Liver (tissue), 3 donors: ENCODE data around the gene TTC36.

ENCODE experiments used
- ATF3 ChIP-seq: IDR thresholded peaks from 2 replicates; pipeline ENCODE4 v1.6.1; 2016; ENCODE audit warnings: antibody characterized with exemption
- EGR1 ChIP-seq, 2 donors: IDR thresholded peaks; 2 replicates each; pipeline ENCODE4 v1.6.1; 2016 to 2018; ENCODE audit warnings: antibody characterized with exemption in 2 of 2, low read depth in 2 of 2
- FOXA1 ChIP-seq: IDR thresholded peaks from 2 replicates; pipeline ENCODE4 v1.6.1; 2016; ENCODE audit warnings: antibody characterized with exemption
- GABPA ChIP-seq, 2 donors: IDR thresholded peaks in 1 of 2; conservative IDR thresholded peaks in 1 of 2; 2 replicates each; pipeline ENCODE4 v1.6.1; 2016; ENCODE audit warnings: antibody characterized with exemption in 2 of 2, mild to moderate bottlenecking in 1 of 2, moderate library complexity in 1 of 2
- JUND ChIP-seq, 2 donors: IDR thresholded peaks; 2 replicates each; pipeline ENCODE4 v1.6.1; 2016; ENCODE audit warnings: antibody characterized with exemption in 2 of 2
- RAD21 ChIP-seq, 2 donors: IDR thresholded peaks; 2 replicates each; pipeline ENCODE4 v1.6.1; 2016; ENCODE audit warnings: antibody characterized with exemption in 2 of 2, mild to moderate bottlenecking in 2 of 2
- REST ChIP-seq: IDR thresholded peaks from 2 replicates; pipeline ENCODE4 v1.6.1; 2016; ENCODE audit warnings: antibody characterized with exemption, mild to moderate bottlenecking
- SP1 ChIP-seq: IDR thresholded peaks from 2 replicates; pipeline ENCODE4 v1.6.1; 2018; ENCODE audit warnings: antibody characterized with exemption, mild to moderate bottlenecking
- TAF1 ChIP-seq: conservative IDR thresholded peaks from 2 replicates; pipeline ENCODE4 v1.6.1; 2016; ENCODE audit warnings: antibody characterized with exemption, mild to moderate bottlenecking
- YY1 ChIP-seq: IDR thresholded peaks from 2 replicates; pipeline ENCODE4 v1.6.1; 2016; ENCODE audit warnings: antibody characterized with exemption, mild to moderate bottlenecking
- ZBTB33 ChIP-seq: IDR thresholded peaks from 2 replicates; pipeline ENCODE4 v1.6.1; 2016; ENCODE audit warnings: antibody characterized with exemption
- TF ChIP-seq, protein P1 (sequence below): fragments of 150-350 bp; IDR thresholded peaks from 2 replicates; pipeline ENCODE4 v1.5.1; 2017; ENCODE audit warnings: improper control_type of control experiment, low read depth, low read length; ENCODE audit not compliant: missing input control
- donor health status: healthy.
- donor health status: healthy.

DNA sequence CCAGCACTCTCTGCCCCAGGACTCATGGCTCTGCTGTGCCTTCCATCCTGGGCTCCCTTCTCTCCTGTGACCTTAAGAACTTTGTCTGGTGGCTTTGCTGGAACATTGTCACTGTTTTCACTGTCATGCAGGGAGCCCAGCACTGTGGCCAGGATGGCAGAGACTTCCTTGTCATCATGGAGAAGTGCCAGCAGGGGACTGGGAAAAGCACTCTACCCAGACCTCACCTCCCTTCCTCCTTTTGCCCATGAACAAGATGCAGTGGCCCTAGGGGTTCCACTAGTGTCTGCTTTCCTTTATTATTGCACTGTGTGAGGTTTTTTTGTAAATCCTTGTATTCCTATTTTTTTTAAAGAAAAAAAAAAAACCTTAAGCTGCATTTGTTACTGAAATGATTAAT is 2.9 kb upstream of the TTC36 start:
- TF ChIP-seq, protein P1, sequence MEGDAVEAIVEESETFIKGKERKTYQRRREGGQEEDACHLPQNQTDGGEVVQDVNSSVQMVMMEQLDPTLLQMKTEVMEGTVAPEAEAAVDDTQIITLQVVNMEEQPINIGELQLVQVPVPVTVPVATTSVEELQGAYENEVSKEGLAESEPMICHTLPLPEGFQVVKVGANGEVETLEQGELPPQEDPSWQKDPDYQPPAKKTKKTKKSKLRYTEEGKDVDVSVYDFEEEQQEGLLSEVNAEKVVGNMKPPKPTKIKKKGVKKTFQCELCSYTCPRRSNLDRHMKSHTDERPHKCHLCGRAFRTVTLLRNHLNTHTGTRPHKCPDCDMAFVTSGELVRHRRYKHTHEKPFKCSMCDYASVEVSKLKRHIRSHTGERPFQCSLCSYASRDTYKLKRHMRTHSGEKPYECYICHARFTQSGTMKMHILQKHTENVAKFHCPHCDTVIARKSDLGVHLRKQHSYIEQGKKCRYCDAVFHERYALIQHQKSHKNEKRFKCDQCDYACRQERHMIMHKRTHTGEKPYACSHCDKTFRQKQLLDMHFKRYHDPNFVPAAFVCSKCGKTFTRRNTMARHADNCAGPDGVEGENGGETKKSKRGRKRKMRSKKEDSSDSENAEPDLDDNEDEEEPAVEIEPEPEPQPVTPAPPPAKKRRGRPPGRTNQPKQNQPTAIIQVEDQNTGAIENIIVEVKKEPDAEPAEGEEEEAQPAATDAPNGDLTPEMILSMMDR = peak; percentile 6
- TF ChIP-seq ZBTB33 (no peak), EGR1 (IDR thresholded peaks at IDR 0.05; ENCODE audit: low read depth in 2 of 2) (no peak), REST (no peak), RAD21 (IDR thresholded peaks at IDR 0.05) (no peak), JUND (IDR thresholded peaks at IDR 0.05) (no peak), FOXA1 (no peak), TAF1 (no peak), ATF3 (no peak), GABPA (IDR thresholded peaks at IDR 0.05 in 1 of 2, conservative IDR thresholded peaks at IDR 0.05 in 1 of 2) (no peak), YY1 (no peak), SP1 (no peak)
